Mesenchymal stem cell (in vitro differentiated cells and primary cell): ENCODE data around the gene TOM1L2.

Experiments used
- DNase-seq: peaks from one replicate; pipeline ENCODE4 v3.0.0-alpha.2; 2013
- H2AFZ ChIP-seq: one replicate; pipeline ENCODE4 v1.6.1; 2013; ENCODE audit warnings: low read depth, mild to moderate bottlenecking, control low read depth, inconsistent platforms, low read length, moderate library complexity
- H2AK5ac ChIP-seq: 2 replicates; pipeline ENCODE4 v1.6.1; 2013; ENCODE audit warnings: low read length, moderate library complexity, mild to moderate bottlenecking, inconsistent platforms; ENCODE audit not compliant: severe bottlenecking
- H2BK120ac ChIP-seq: one replicate; pipeline ENCODE4 v1.6.1; 2013; ENCODE audit warnings: low read depth, mild to moderate bottlenecking, inconsistent platforms, low read length, moderate library complexity
- H2BK12ac ChIP-seq, 2 experiments: one replicate each; pipeline ENCODE4 v1.6.1; 2013; ENCODE audit warnings: inconsistent platforms in 2 of 2, low read length in 2 of 2, mild to moderate bottlenecking in 2 of 2, moderate library complexity in 2 of 2, control low read depth in 1 of 2
- H2BK15ac ChIP-seq: one replicate; pipeline ENCODE4 v1.6.1; 2013; ENCODE audit warnings: mild to moderate bottlenecking, low read depth, inconsistent platforms; ENCODE audit not compliant: poor library complexity, severe bottlenecking
- H2BK5ac ChIP-seq: 2 replicates; pipeline ENCODE4 v1.6.1; 2013; ENCODE audit warnings: low read depth, mild to moderate bottlenecking, low read length, control low read depth, inconsistent platforms; ENCODE audit not compliant: poor library complexity, severe bottlenecking
- H3K14ac ChIP-seq, 2 experiments: one replicate each; pipeline ENCODE4 v1.6.1; 2013; ENCODE audit warnings: inconsistent platforms in 2 of 2, low read length in 2 of 2, control low read depth in 1 of 2, mild to moderate bottlenecking in 1 of 2, moderate library complexity in 1 of 2
- H3K18ac ChIP-seq, 2 experiments: one replicate each; pipeline ENCODE4 v1.6.1; 2013; ENCODE audit warnings: inconsistent platforms in 2 of 2, low read length in 2 of 2, control low read depth in 1 of 2, low read depth in 1 of 2, mild to moderate bottlenecking in 1 of 2
- H3K23ac ChIP-seq, 2 experiments: one replicate each; pipeline ENCODE4 v1.6.1; 2013; ENCODE audit warnings: inconsistent platforms in 2 of 2, low read length in 2 of 2, mild to moderate bottlenecking in 2 of 2, moderate library complexity in 2 of 2, control low read depth in 1 of 2
- H3K27ac ChIP-seq: 2 replicates; pipeline ENCODE4 v1.5.1; 2013; ENCODE audit warnings: mild to moderate bottlenecking, moderate library complexity, low read length, control low read depth, inconsistent platforms; ENCODE audit not compliant: poor library complexity, severe bottlenecking
- H3K27me3 ChIP-seq, 2 experiments: 2 replicates each; pipeline versions ENCODE4 v1.6.1 to v1.7.0; 2013; ENCODE audit warnings: low read length in 2 of 2, mild to moderate bottlenecking in 2 of 2, moderate library complexity in 2 of 2, control low read depth in 1 of 2, inconsistent platforms in 1 of 2; ENCODE audit not compliant: control insufficient read depth in 1 of 2, insufficient read depth in 1 of 2
- H3K36me3 ChIP-seq, 2 experiments: 2 replicates each; pipeline versions ENCODE4 v1.6.1 to v1.7.0; 2013; ENCODE audit warnings: low read length in 2 of 2, control low read depth in 1 of 2, inconsistent platforms in 1 of 2, low read depth in 1 of 2, mild to moderate bottlenecking in 1 of 2; ENCODE audit not compliant: insufficient read depth in 2 of 2, control insufficient read depth in 1 of 2
- H3K4ac ChIP-seq, 2 experiments: one replicate each; pipeline ENCODE4 v1.6.1; 2013; ENCODE audit warnings: inconsistent platforms in 2 of 2, low read length in 2 of 2, mild to moderate bottlenecking in 2 of 2, moderate library complexity in 2 of 2, control low read depth in 1 of 2, low read depth in 1 of 2
- H3K4me1 ChIP-seq: 2 replicates; pipeline ENCODE4 v1.6.1; 2013; ENCODE audit warnings: low read depth, low read length, control low read depth; ENCODE audit not compliant: control insufficient read depth, insufficient read depth
- H3K4me2 ChIP-seq: 2 replicates; pipeline ENCODE4 v1.6.1; 2013; ENCODE audit warnings: low read length, mild to moderate bottlenecking, inconsistent platforms; ENCODE audit not compliant: poor library complexity, severe bottlenecking
- H3K4me3 ChIP-seq, 2 experiments: 2 replicates each; pipeline versions ENCODE4 v1.5.1 to v1.7.0; 2013; ENCODE audit warnings: low read length in 2 of 2, mild to moderate bottlenecking in 2 of 2, control low read depth in 1 of 2, low read depth in 1 of 2; ENCODE audit not compliant: insufficient read depth in 1 of 2
- H3K79me1 ChIP-seq: replicated peaks from 2 replicates; pipeline ENCODE4 v1.6.1; 2013; ENCODE audit warnings: mild to moderate bottlenecking, control low read depth, low read length, inconsistent platforms; ENCODE audit not compliant: poor library complexity, severe bottlenecking
- H3K9ac ChIP-seq: 2 replicates; pipeline ENCODE4 v1.7.0; 2013; ENCODE audit warnings: mild to moderate bottlenecking, low read length, moderate library complexity
- H3K9me3 ChIP-seq: 2 replicates; pipeline ENCODE4 v1.7.0; 2013; ENCODE audit warnings: mild to moderate bottlenecking, low read length; ENCODE audit not compliant: control insufficient read depth
- H4K8ac ChIP-seq: one replicate; pipeline ENCODE4 v1.6.1; 2013; ENCODE audit warnings: inconsistent platforms, mild to moderate bottlenecking, low read length, moderate library complexity
- H4K91ac ChIP-seq: one replicate; pipeline ENCODE4 v1.6.1; 2013; ENCODE audit warnings: mild to moderate bottlenecking, low read length, inconsistent platforms
- WGBS: methylation state at CpG from one replicate; pipeline ENCODE4 v1.1.7; 2013; ENCODE audit warnings: mixed read lengths; 5-methylcytosine and 5-hydroxymethylcytosine counted together

The TOM1L2 gene

DNA sequence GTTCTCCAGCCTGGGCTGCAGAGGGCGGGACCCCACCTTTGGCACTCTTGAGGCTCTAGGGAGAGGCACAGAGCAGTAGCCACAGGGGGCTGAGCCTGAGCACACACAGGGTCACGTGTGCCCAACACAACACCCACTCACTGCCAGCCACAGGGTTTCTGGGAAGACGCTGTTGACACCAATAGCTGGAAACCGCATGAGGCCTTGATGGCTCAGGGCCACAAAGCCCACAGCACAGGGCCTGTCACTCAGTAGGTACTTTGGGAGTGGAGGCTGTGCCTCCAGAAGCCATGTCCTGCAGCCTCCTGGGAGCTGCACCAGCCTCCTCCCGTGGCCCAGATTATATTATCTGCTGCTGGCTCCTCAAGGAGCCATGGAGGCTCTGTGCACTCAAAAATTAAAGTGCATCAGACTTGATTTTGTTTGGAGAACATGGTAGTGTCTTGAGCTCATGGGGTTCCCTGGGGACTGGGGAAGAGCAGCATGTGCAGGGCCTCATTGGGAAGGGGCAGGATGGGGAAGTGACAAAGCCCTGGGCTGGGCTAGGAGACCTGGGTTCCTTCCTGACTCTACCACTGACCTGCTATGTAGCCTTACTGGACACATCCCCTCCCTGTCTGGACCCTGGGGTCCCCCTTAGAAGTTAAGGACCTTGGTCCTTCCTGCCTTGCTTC lies 122.9 kb downstream of the TOM1L2 start:
- Histone ChIP-seq H3K79me1 (no peaks in the 10 kb centered on the region), H3K36me3 (peaks cover 19 to 54% of the 10 kb centered on the region in 2 experiments), H3K27me3 (no peaks in the 10 kb centered on the region), H2BK12ac (peak overlapping the region in 1 of 2 experiments; percentile 84), H3K4me3 (no peak overlapping the region), H2BK15ac (peak overlapping the region; percentile 46), H4K8ac (peak overlapping the region; percentile 57), H3K4me2 (no peak overlapping the region), H2BK120ac (no peak overlapping the region), H2AK5ac (peak overlapping the region; percentile 87), H4K91ac (peak overlapping the region; percentile 76), H3K4me1 (peaks cover 32% of the 10 kb centered on the region), H3K14ac (no peak overlapping the region), H2BK5ac (no peak overlapping the region), H3K9me3 (no peaks in the 10 kb centered on the region), H3K4ac (peak overlapping the region in 1 of 2 experiments; percentile 37), H3K27ac (peak overlapping the region; percentile 64), H2AFZ (no peak overlapping the region), H3K23ac (no peak overlapping the region), H3K18ac (peak overlapping the region; percentile 69), H3K9ac (peak overlapping the region; percentile 67)
- no peak for DNase-seq
- WGBS, result 94% methylated on average over 5 of the region's 5 CpGs

- H2BK5ac ChIP-seq, result no peak overlapping the region
- H3K27me3 ChIP-seq, result no peaks in the 10 kb centered on the region
- H2BK120ac ChIP-seq, result no peak overlapping the region
- H2AFZ ChIP-seq, result no peak overlapping the region
- H3K79me1 ChIP-seq, result no peaks in the 10 kb centered on the region
- no peak overlapping the region for H4K8ac ChIP-seq
- H2AK5ac ChIP-seq, result no peak overlapping the region
- H3K9ac ChIP-seq, result peak overlapping the region; percentile 67
- no peaks in the 10 kb centered on the region for H3K9me3 ChIP-seq
- no peak overlapping the region for H3K27ac ChIP-seq
- no peak for DNase-seq
- no peak overlapping the region for H4K91ac ChIP-seq
- peaks cover 32% of the 10 kb centered on the region for H3K4me1 ChIP-seq
- H3K4ac ChIP-seq, result peak overlapping the region in 1 of 2 experiments; percentile 10
- H3K18ac ChIP-seq, result no peak overlapping the region
- H3K36me3 ChIP-seq, result peaks cover 19 to 54% of the 10 kb centered on the region in 2 experiments
- peak overlapping the region in 1 of 2 experiments; percentile 7 for H2BK12ac ChIP-seq
- no peak overlapping the region for H3K4me2 ChIP-seq
- H3K23ac ChIP-seq, result no peak overlapping the region
- no peak overlapping the region for H3K14ac ChIP-seq
- 94% methylated on average over 10 of the region's 10 CpGs for WGBS
- H3K4me3 ChIP-seq, result no peak overlapping the region
- H2BK15ac ChIP-seq, result no peak overlapping the region
These were observed 123.7 kb downstream of the TOM1L2 start for GRCh38 chr17:17848311-17849082.

DNA sequence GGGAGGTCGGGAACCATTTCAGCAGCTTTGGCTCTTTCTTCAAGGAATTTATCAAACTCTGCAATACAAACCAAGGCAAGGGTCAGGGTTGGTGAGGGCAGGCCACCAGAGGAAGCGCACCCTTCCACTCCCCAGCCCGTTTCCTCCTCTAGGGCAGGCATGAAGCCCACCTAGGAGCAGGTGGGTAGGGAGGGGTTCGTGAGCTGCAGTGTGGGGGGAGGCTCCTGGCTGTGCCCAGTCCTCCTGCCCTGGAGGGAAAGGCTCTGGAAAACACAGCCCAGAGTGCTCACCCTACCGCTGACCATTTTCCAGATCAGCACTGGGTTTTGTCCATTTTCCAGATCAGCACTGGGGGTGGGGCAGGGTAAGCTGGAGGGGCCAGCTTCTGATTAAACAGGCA lies 124.5 kb downstream of the TOM1L2 start:
- Histone ChIP-seq H3K9me3 (no peaks in the 10 kb centered on the region), H2BK15ac (no peak overlapping the region), H3K4me3 (no peak overlapping the region), H2BK12ac (no peak overlapping the region), H3K4ac (no peak overlapping the region), H3K4me2 (no peak overlapping the region), H3K23ac (no peak overlapping the region), H4K91ac (no peak overlapping the region), H2AFZ (no peak overlapping the region), H3K4me1 (peaks cover 32% of the 10 kb centered on the region), H2BK5ac (no peak overlapping the region), H3K36me3 (peaks cover 15 to 52% of the 10 kb centered on the region in 2 experiments), H3K18ac (no peak overlapping the region), H3K27me3 (no peaks in the 10 kb centered on the region), H2AK5ac (no peak overlapping the region), H3K79me1 (no peaks in the 10 kb centered on the region), H4K8ac (no peak overlapping the region), H2BK120ac (no peak overlapping the region), H3K9ac (no peak overlapping the region), H3K27ac (no peak overlapping the region), H3K14ac (no peak overlapping the region)
- no peak for DNase-seq
- WGBS, result 96% methylated on average over 2 of the region's 5 CpGs

DNA sequence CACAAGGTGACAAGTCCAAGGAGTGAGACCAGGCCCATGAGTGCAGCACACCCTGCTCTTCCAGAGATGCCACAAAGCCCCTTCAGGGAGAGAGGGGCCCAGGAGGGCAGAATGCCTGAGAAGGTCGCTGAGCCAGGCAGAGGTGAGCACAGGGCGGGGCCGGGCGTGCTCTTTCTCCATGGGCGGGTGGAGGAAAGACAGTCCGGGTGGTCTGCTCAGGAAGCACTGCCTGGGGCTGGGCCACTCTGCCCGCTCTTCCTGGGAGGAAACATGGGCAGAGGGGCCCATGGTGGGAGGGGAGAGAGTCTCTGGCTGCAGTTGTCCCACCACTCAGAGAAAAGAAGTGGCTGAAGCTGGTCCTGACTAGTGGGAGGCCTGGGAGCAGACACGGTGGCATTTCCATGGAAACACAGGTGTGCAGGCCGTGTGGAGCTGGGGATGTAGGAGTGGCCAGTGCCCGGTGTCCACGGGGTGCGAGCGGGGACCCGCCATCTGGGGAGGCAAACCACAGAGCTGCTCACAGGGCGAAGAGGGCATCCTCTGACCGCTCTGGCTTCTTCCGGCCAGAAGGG lies 125.0 kb downstream of the TOM1L2 start:
- peaks cover 15 to 49% of the 10 kb centered on the region in 2 experiments for H3K36me3 ChIP-seq
- DNase-seq, result no peak
- H4K8ac ChIP-seq, result no peak overlapping the region
- no peak overlapping the region for H4K91ac ChIP-seq
- H2AK5ac ChIP-seq, result no peak overlapping the region
- no peak overlapping the region for H3K23ac ChIP-seq
- no peak overlapping the region for H2BK5ac ChIP-seq
- H3K27ac ChIP-seq, result no peak overlapping the region
- no peak overlapping the region for H2BK12ac ChIP-seq
- no peaks in the 10 kb centered on the region for H3K9me3 ChIP-seq
- no peak overlapping the region for H3K9ac ChIP-seq
- no peak overlapping the region for H3K18ac ChIP-seq
- H2AFZ ChIP-seq, result no peak overlapping the region
- H3K79me1 ChIP-seq, result no peaks in the 10 kb centered on the region
- H2BK120ac ChIP-seq, result no peak overlapping the region
- H3K14ac ChIP-seq, result no peak overlapping the region
- no peak overlapping the region for H3K4ac ChIP-seq
- peaks cover 32% of the 10 kb centered on the region for H3K4me1 ChIP-seq
- no peaks in the 10 kb centered on the region for H3K27me3 ChIP-seq
- H2BK15ac ChIP-seq, result no peak overlapping the region
- no peak overlapping the region for H3K4me2 ChIP-seq
- WGBS, result 82% methylated on average over 17 of the region's 17 CpGs
- peak overlapping the region in 1 of 2 experiments; percentile 14 for H3K4me3 ChIP-seq
